Stimulated activated CD8-positive, alpha-beta memory T cell treated with anti-CD3 and anti-CD28 coated beads, Interleukin-15, amount 100 ng/mL, for 4 hours (primary cell): ENCODE measurements around the gene ZSCAN9.

Experiments used
- DNase-seq, 2 donors: peaks; one replicate each; pipeline ENCODE4 v3.0.0-alpha.2; 2020; ENCODE audit warnings: low read depth in 2 of 2

ZSCAN9 gene

GRCh38 chr6:28266962-28267694 is 42.1 kb downstream of the ZSCAN9 start, which contains the start of gene ZSCAN26:
Gene ZSCAN26, plus strand, starts transcription at chr6:28267143. Its CDS starts 4,777 bp downstream, at chr6:28271920.
- DNase-seq = peak; percentile 67 to 75

DNA sequence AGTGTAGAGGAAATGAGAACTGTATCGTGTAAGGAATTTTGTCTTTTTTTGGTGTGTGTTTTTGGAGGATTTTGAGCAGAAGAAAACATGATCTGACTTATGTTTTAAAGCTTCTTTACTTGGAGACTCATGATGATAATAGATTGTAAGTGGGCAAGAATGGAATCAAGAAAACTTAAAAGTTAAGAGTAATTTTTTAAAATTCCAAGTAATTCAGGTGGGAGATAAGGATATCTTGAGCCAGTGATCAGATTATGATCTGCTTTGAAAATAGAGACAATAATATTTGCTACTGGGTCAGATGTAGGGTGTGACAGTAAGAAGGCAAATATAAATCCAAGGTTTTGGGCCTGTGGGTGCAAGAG is 42.6 kb downstream of the ZSCAN9 start:
- DNase-seq = no peak

GRCh38 chr6:28269492-28269891 is 44.4 kb downstream of the ZSCAN9 start:
- DNase-seq = no peak

DNA sequence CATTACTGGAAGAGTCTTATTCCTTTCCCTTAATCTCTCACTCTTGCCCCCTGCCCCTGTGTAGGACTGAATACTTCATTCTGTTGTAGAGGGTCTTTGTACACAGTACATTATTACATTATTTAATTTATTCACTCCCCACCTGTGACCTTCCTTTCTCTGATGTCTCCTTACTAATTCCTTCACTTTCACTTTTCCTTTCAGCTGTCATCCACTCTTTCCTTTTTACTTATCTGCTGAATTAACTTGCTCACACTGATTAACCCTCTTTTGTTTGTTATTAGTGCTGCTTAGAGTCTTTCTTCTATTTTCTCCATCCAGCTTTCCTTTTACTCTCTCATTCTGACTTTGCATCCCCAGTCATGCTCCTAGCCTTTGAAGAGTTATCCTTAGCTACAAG is 49.8 kb downstream of the ZSCAN9 start:
- no peak for DNase-seq

DNA sequence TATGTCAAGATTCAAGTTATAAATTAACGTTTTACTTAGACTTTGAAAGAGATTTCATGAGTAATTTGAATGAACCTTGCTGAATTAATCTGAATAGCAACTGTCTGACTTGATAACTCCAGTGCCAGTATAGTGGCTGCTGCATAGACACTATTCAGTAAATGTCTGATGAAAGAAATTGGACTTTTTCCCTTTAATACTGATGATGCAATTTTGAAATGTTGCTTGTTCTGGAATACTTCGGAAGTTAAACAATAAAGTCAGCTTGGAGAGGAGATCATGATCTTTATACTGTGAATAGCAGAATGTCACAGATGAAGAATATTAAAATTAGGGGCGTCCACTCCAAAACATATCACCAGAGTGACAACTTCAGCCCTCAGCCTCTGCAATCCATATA is 52.7 kb downstream of the ZSCAN9 start:
- DNase-seq = no peak

DNA sequence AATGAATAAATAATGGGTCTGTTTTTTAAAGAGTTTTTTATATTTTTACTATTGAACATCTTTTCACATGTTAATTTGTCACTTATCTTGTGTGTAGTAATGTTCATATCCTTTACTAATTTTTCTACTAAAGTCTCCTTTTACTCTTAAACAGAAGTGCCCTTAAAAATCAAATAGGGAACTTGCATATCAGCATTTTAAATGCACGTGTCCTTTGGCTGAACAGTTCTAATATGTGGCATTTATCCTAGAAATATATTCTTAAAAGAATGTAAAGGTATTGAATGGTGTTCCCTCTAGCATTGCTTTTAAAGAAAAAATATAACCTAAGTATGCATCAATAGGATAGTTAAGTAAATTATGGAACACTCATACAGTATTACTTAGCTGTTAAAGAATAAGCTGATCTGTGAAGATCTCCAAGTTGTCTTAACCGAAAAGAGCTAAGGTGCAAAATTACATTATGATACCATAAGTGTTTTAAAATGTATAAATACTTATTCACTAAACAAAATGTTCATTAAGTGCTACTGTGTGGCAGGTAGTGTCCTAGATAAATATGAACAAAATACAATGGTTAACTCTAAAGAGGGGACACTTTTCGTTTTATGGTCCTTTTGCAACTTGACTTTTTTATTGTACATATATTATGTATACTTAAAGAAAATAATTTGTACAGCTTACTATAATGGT is 55.7 kb downstream of the ZSCAN9 start:
- DNase-seq = no peak

DNA sequence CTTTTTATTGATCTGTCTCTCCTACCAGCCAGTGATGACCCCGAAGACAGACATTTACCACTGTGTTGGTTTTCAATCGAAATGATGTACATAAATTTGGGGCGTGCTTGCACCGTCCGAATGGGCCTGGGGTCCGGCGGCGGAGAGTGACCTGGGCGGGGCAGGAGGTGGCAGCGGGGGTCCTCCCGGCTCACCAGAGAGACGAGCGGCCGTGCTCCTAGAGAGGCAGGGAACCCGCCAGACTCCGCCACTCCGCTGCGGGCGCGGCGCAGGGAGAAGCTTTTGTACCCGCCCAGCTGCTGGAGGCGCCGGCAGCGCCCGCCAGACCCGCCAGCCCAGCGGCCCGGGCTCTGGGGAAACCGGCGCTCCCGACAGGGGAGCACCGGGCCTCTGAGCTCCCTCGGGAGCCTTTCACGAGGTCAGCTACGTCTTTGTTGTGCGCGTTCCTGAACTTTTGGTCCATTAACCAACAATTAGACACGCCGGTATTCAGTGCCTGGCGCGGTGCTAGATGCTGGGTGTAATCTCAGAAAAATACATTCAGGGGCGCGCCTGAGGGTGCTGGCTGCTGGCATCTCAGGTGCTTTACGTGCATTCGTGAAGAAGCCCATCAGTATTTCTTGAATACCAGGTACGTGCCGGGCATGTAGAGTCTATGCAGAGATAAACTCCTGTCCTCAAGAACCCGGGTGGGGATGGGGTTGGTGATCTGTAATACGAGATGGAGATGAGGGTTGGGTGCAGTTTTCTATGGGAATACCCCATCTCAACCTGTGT is 56.4 kb downstream of the ZSCAN9 start, which contains the start of gene PGBD1:
Gene PGBD1 (plus strand): TSS at position 285 of the 777 bp plus-strand sequence. CDS start 2,242 bp downstream, outside the sequence.
- DNase-seq = peak; percentile 13 to 15

DNA sequence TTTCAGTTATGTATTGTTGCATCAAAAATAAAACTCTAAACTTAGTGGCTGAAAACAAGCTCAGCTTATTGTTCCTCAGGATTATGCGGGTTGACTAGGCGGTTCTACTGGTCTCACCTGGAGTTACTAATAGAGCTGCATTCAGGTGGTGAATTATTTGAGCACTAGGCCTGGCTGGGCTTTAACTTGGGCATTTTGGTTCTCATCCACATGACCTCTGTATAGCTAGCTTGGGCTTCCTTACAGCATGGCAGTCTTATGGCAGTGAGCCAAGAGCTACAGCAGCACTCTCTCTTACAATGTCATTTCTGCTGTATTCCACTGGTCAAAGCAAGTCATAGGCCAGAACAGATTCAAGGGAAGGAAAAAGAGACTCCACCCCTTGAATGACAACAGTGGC is 57.9 kb downstream of the ZSCAN9 start:
- no peak for DNase-seq
